IMR-90 (cell line): Measurements from ENCODE around the gene IL36G. TPM values are rescaled to one million over a fixed set of nuclear protein-coding genes. Genes with fewer than 3 reads are reported as not detected.

Experiments
- ATAC-seq: fragments of 200-7000 bp; cut with Tn5 transposase; 2 replicates; pipeline ENCODE4 v1.9.1; 2020; ENCODE audit warnings: low read depth, mild to moderate bottlenecking, moderate library complexity
- BruUV-seq: library from RNA; stranded (reverse); fragments of 400-500 nt; replicated peaks from 2 replicates; lab custom pipeline; 2021; lab: Mats Ljungman, UMichigan
- CTCF ChIA-PET: fragments of 300-600 bp; formaldehyde crosslinking; extraction: SDS; loops from one replicate; lab custom pipeline; 2021; ENCODE audit warnings: antibody characterized with exemption; lab: Yijun Ruan, JAX
- POLR2A ChIA-PET: fragments of 300-600 bp; sonication (Branson Sonifier 250); formaldehyde crosslinking; loops from one replicate; lab custom pipeline; 2022; ENCODE audit warnings: antibody characterized with exemption; ENCODE audit not compliant: unreplicated experiment; lab: Charles Lee
- DNase-seq: peaks from one replicate; pipeline ENCODE4 v3.0.0; 2013
- H2AFZ ChIP-seq: replicated peaks from 2 replicates; pipeline ENCODE3; 2013; ENCODE audit warnings: low read length, mild to moderate bottlenecking; ENCODE audit not compliant: poor library complexity
- H2AK5ac ChIP-seq: 2 replicates; pipeline ENCODE4 v1.6.1; 2013; ENCODE audit warnings: low read depth, low read length, inconsistent platforms
- H2AK9ac ChIP-seq: replicated peaks from 2 replicates; pipeline ENCODE3; 2013; ENCODE audit warnings: mild to moderate bottlenecking, low read depth, low read length, moderate library complexity; ENCODE audit not compliant: poor library complexity
- H2BK120ac ChIP-seq: 2 replicates; pipeline ENCODE4 v1.6.1; 2013; ENCODE audit warnings: low read depth, low read length, inconsistent platforms
- H2BK15ac ChIP-seq: 3 replicates; pipeline ENCODE4 v1.6.1; 2013; ENCODE audit warnings: low read depth, low read length, inconsistent platforms
- H2BK20ac ChIP-seq: 2 replicates; pipeline ENCODE4 v1.6.1; 2013; ENCODE audit warnings: low read depth, mild to moderate bottlenecking, inconsistent platforms, low read length, moderate library complexity
- H2BK5ac ChIP-seq: 2 replicates; pipeline ENCODE4 v1.6.1; 2013; ENCODE audit warnings: mild to moderate bottlenecking, low read depth, low read length, inconsistent platforms; ENCODE audit not compliant: poor library complexity, severe bottlenecking
- H3K14ac ChIP-seq: replicated peaks from 2 replicates; pipeline ENCODE4 v1.6.1; 2013; ENCODE audit warnings: low read depth, low read length, inconsistent platforms
- H3K18ac ChIP-seq: 2 replicates; pipeline ENCODE4 v1.6.1; 2013; ENCODE audit warnings: low read depth, low read length, control low read depth
- H3K23ac ChIP-seq: 2 replicates; pipeline ENCODE4 v1.6.1; 2013; ENCODE audit warnings: low read depth, low read length, inconsistent platforms
- H3K27ac ChIP-seq: 2 replicates; pipeline ENCODE4 v1.5.1; 2013; ENCODE audit warnings: mild to moderate bottlenecking, control low read depth, low read length; ENCODE audit not compliant: insufficient read depth
- H3K27me3 ChIP-seq: 2 replicates; pipeline ENCODE4 v1.6.1; 2013; ENCODE audit warnings: low read length; ENCODE audit not compliant: control insufficient read depth, insufficient read depth
- H3K36me3 ChIP-seq: 2 replicates; pipeline ENCODE4 v1.6.1; 2013; ENCODE audit warnings: low read length, mixed read lengths; ENCODE audit not compliant: control insufficient read depth, insufficient read depth
- H3K4ac ChIP-seq: 2 replicates; pipeline ENCODE4 v1.6.1; 2013; ENCODE audit warnings: low read depth, low read length, inconsistent platforms
- H3K4me1 ChIP-seq: 2 replicates; pipeline ENCODE4 v1.6.1; 2013; ENCODE audit warnings: low read length, mixed read lengths; ENCODE audit not compliant: control insufficient read depth, insufficient read depth
- H3K4me2 ChIP-seq: 2 replicates; pipeline ENCODE4 v1.6.1; 2013; ENCODE audit warnings: low read depth, mild to moderate bottlenecking, control low read depth, low read length, moderate library complexity
- H3K4me3 ChIP-seq: 2 replicates; pipeline ENCODE4 v1.5.1; 2013; ENCODE audit warnings: low read depth, mild to moderate bottlenecking, control low read depth, low read length, moderate library complexity; ENCODE audit not compliant: insufficient read depth
- H3K56ac ChIP-seq: 2 replicates; pipeline ENCODE4 v1.6.1; 2013; ENCODE audit warnings: low read length, inconsistent platforms; ENCODE audit not compliant: insufficient read depth; ENCODE audit errors: extremely low read depth
- H3K79me1 ChIP-seq, 2 experiments: 2 replicates each; pipeline ENCODE4 v1.6.1; 2013; ENCODE audit warnings: low read length in 2 of 2, inconsistent platforms in 1 of 2, low read depth in 1 of 2
- H3K9ac ChIP-seq: 2 replicates; pipeline ENCODE4 v1.6.1; 2013; ENCODE audit warnings: low read depth, low read length, control low read depth
- H3K9me1 ChIP-seq: 2 replicates; pipeline ENCODE4 v1.6.1; 2013; ENCODE audit warnings: low read length, inconsistent platforms; ENCODE audit not compliant: insufficient read depth
- H3K9me3 ChIP-seq: 2 replicates; pipeline ENCODE4 v1.6.1; 2013; ENCODE audit warnings: low read length; ENCODE audit not compliant: control insufficient read depth, insufficient read depth
- H4K20me1 ChIP-seq: 2 replicates; pipeline ENCODE4 v1.6.1; 2013; ENCODE audit warnings: low read length, inconsistent platforms; ENCODE audit not compliant: insufficient read depth
- H4K5ac ChIP-seq: 2 replicates; pipeline ENCODE4 v1.6.1; 2013; ENCODE audit warnings: mild to moderate bottlenecking, low read depth, low read length, control low read depth
- H4K8ac ChIP-seq, 2 experiments: 2 replicates each; pipeline ENCODE4 v1.6.1; 2013; ENCODE audit warnings: low read depth in 2 of 2, low read length in 2 of 2, control low read depth in 1 of 2, inconsistent platforms in 1 of 2
- H4K91ac ChIP-seq: 2 replicates; pipeline ENCODE4 v1.6.1; 2013; ENCODE audit warnings: low read depth, low read length, inconsistent platforms; ENCODE audit not compliant: insufficient read depth
- BHLHE40 ChIP-seq: fragments of 150-350 bp; IDR thresholded peaks from 2 replicates; pipeline ENCODE4 v1.6.1; 2016; ENCODE audit warnings: mild to moderate bottlenecking, low read depth, low read length
- CEBPB ChIP-seq: IDR thresholded peaks from 2 replicates; pipeline ENCODE4 v1.6.1; 2012; ENCODE audit warnings: low read depth, low read length, improper control_type of control experiment
- CHD1 ChIP-seq: IDR thresholded peaks from 2 replicates; pipeline ENCODE4 v1.6.1; 2012; ENCODE audit warnings: low read depth, low read length, improper control_type of control experiment
- CTCF ChIP-seq: conservative IDR thresholded peaks from 2 replicates; pipeline ENCODE4 v1.5.1; 2012; ENCODE audit warnings: mild to moderate bottlenecking, low read depth, low read length, improper control_type of control experiment
- FOS ChIP-seq: fragments of 150-350 bp; IDR thresholded peaks from 2 replicates; pipeline ENCODE4 v1.6.1; 2016; ENCODE audit warnings: low read depth, low read length
- MAFK ChIP-seq: IDR thresholded peaks from 2 replicates; pipeline ENCODE4 v1.6.1; 2012; ENCODE audit warnings: low read depth, low read length, improper control_type of control experiment
- MAZ ChIP-seq: IDR thresholded peaks from 2 replicates; pipeline ENCODE4 v1.6.1; 2012; ENCODE audit warnings: low read depth, mild to moderate bottlenecking, low read length, improper control_type of control experiment, moderate library complexity, borderline replicate concordance
- MXI1 ChIP-seq: IDR thresholded peaks from 2 replicates; pipeline ENCODE4 v1.6.1; 2012; ENCODE audit warnings: low read depth, mild to moderate bottlenecking, low read length, moderate library complexity, borderline replicate concordance
- NFE2L2 ChIP-seq: fragments of 150-350 bp; IDR thresholded peaks from 2 replicates; pipeline ENCODE4 v1.6.1; 2016; ENCODE audit warnings: low read depth, mild to moderate bottlenecking, low read length
- RAD21 ChIP-seq: IDR thresholded peaks from 2 replicates; pipeline ENCODE4 v1.6.1; 2012; ENCODE audit warnings: low read length, improper control_type of control experiment
- RCOR1 ChIP-seq: IDR thresholded peaks from 2 replicates; pipeline ENCODE4 v1.6.1; 2012; ENCODE audit warnings: mild to moderate bottlenecking, low read length, improper control_type of control experiment; ENCODE audit not compliant: insufficient replicate concordance
- RFX5 ChIP-seq: IDR thresholded peaks from 2 replicates; pipeline ENCODE4 v1.8.0; 2012; ENCODE audit warnings: low read depth, mild to moderate bottlenecking, low read length, moderate library complexity
- USF2 ChIP-seq: fragments of 150-350 bp; IDR thresholded peaks from 2 replicates; pipeline ENCODE4 v1.6.1; 2017; ENCODE audit warnings: mild to moderate bottlenecking, antibody characterized with exemption, low read length, low read depth
- WGBS, 2 experiments: methylation state at CpG; one replicate each; pipeline versions ENCODE4 v1.1.5 to v1.1.7; 2013; ENCODE audit warnings: missing lambda C conversion rate in 2 of 2; ENCODE audit not compliant: insufficient read length in 1 of 2; ENCODE audit errors: extremely low coverage in 2 of 2; 5-methylcytosine and 5-hydroxymethylcytosine counted together
- dilution Hi-C: fragments of 300-500 bp; cut with HindIII; formaldehyde crosslinking; loops from one replicate; pipeline ENCODE4 v1.14.3; 2018; ENCODE audit warnings: low sequenced_read_pairs; ENCODE audit not compliant: unreplicated experiment
- in situ Hi-C: fragments of 300-500 bp; cut with MboI; formaldehyde crosslinking; loops from 3 replicates; pipeline ENCODE4 v1.14.3; 2019; ENCODE audit warnings: low sequenced_read_pairs, inconsistent platforms, mixed read lengths
- intact Hi-C: fragments of 100-400 bp; cut with micrococcal nuclease; formaldehyde crosslinking; loops from 2 replicates; pipeline ENCODE4 v1.10.0; 2022
- polyA plus RNA-seq, 3 experiments: library from polyadenylated mRNA; depleted of rRNA; stranded (reverse); fragments of >200 nt; gene quantifications; 2 replicates each; pipeline ENCODE4 v1.2.3, GENCODE V29; 2012; ENCODE audit warnings: low replicate concordance in 1 of 3
- total RNA-seq: library from RNA; depleted of rRNA; stranded (reverse); fragments of >200 nt; gene quantifications from 2 replicates; pipeline ENCODE4 v1.2.3, GENCODE V29; 2012
- TF ChIP-seq, protein P1 (sequence below): fragments of 150-350 bp; IDR thresholded peaks from 2 replicates; pipeline ENCODE4 v1.6.1; 2016; ENCODE audit warnings: low read depth, mild to moderate bottlenecking, low read length, moderate library complexity, borderline replicate concordance

IL36G gene
- total and polyA plus RNA-seq, 2 of the 4 experiments (the other 2 are of a cell fraction) = not detected

DNA sequence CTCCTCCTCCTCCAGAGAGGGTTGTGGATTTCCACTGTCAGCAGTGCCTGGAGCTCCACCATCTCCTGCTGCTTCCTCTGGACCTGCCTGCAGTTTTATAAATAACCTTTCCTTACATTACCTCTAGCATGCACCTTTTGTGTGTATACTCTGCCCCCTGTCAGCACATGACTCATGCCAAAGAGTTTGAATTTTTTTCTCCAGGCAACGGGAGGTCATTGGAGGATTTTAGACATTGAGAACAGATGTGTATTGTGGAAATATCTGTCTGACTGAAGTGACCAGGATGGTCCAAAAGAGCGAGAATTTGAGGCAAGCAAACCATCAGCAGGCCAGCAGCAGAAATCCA is 35.2 kb upstream of the IL36G start:
- TF ChIP-seq MAZ (no peak), MAFK (no peak), BHLHE40 (no peak), NFE2L2 (no peak), RAD21 (no peak), CEBPB (no peak), CHD1 (no peak), RFX5 (no peak), RCOR1 (no peak), USF2 (no peak), MXI1 (no peak), FOS (no peak), CTCF (no peak)
- TF ChIP-seq, protein P1, sequence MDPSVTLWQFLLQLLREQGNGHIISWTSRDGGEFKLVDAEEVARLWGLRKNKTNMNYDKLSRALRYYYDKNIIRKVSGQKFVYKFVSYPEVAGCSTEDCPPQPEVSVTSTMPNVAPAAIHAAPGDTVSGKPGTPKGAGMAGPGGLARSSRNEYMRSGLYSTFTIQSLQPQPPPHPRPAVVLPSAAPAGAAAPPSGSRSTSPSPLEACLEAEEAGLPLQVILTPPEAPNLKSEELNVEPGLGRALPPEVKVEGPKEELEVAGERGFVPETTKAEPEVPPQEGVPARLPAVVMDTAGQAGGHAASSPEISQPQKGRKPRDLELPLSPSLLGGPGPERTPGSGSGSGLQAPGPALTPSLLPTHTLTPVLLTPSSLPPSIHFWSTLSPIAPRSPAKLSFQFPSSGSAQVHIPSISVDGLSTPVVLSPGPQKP = no peak
- H3K4me1 ChIP-seq = no peaks in the 10 kb centered on the region
- in situ Hi-C loops = loop anchor here (10.0 kb wide), 1 partner anchor 318 kb away; no protein-coding TSS in a partner anchor

More for the DNA sequence above, 35.2 kb upstream of the IL36G start:
- Histone ChIP-seq H4K5ac (no peak overlapping the region), H2AFZ (no peak overlapping the region), H2BK120ac (no peak overlapping the region), H2BK20ac (no peak overlapping the region; the same call in 1 of the 2 replicates), H3K4ac (no peak overlapping the region), H3K9me1 (no peaks in the 10 kb centered on the region), H3K23ac (no peak overlapping the region), H3K14ac (no peak overlapping the region), H3K36me3 (no peaks in the 10 kb centered on the region), H3K27ac (no peak overlapping the region), H3K27me3 (peaks cover 15% of the 10 kb centered on the region), H4K8ac (no peak overlapping the region), H3K4me3 (no peak overlapping the region), H3K4me2 (no peak overlapping the region), H4K20me1 (no peaks in the 10 kb centered on the region), H3K9ac (no peak overlapping the region), H2AK5ac (no peak overlapping the region), H3K9me3 (peaks cover 12% of the 10 kb centered on the region), H3K18ac (no peak overlapping the region), H2BK15ac (no peak overlapping the region), H3K56ac (no peak overlapping the region), H3K79me1 (no peaks in the 10 kb centered on the region), H2AK9ac (no peak overlapping the region), H2BK5ac (no peak overlapping the region), H4K91ac (no peak overlapping the region)
- POLR2A ChIA-PET = no interaction called here
- peak; percentile 35 for ATAC-seq
- BruUV-seq = no TSS peak
- 17% methylated on average over 1 of the region's 2 CpGs; no CpG with 5 or more reads in 1 of the 2 experiments for WGBS, 2 experiments
- dilution Hi-C loops = no loop called here
- no peak for DNase-seq
- CTCF ChIA-PET = interaction anchor here (0.6 to 4.2 kb wide), 8 partner anchors 16 to 215 kb away, joined by 3 to 90 read pairs (median 10); no protein-coding TSS in a partner anchor
- intact Hi-C loops = loop anchor here (10.0 kb wide), 1 partner anchor 318 kb away; no protein-coding TSS in a partner anchor
